GM19043 (cell line): ENCODE results near the gene RAB44.
A peak's percentile ranks its signal among the peaks of the same experiment; 100 is the strongest.
"Not testable (repeated sequence)": the region's sequence is repeated elsewhere in the genome, so short reads cannot be mapped to it uniquely, and the experiment has no call there.

Experiments used
- ATAC-seq: cut with Tn5 transposase; IDR thresholded peaks from one replicate; pipeline ENCODE4 v1.9.1; 2021; ENCODE audit warnings: low read depth; ENCODE audit not compliant: unreplicated experiment

The RAB44 gene

GRCh38 chr6:36697481-36697903, at the start of gene RAB44:
TSS of gene RAB44 (plus strand) at chr6:36697826. CDS start at chr6:36704236, 6,410 bp downstream.
- no peak for ATAC-seq

- ATAC-seq = no peak
These were observed 48.5 kb upstream of the RAB44 start for GRCh38 chr6:36649086-36649485.

GRCh38 chr6:36649701-36650484, 47.7 kb upstream of the RAB44 start:
- no peak for ATAC-seq

GRCh38 chr6:36650848-36651478, 46.7 kb upstream of the RAB44 start:
- ATAC-seq = peak; percentile 71

GRCh38 chr6:36651659-36652379, 45.8 kb upstream of the RAB44 start:
- ATAC-seq = no peak

GRCh38 chr6:36654469-36654868, 43.2 kb upstream of the RAB44 start:
- ATAC-seq = not testable (repeated sequence)

GRCh38 chr6:36655085-36655724, 42.4 kb upstream of the RAB44 start:
- ATAC-seq = no peak

- no peak for ATAC-seq
These were observed 41.2 kb upstream of the RAB44 start for GRCh38 chr6:36656441-36656840.

- no peak for ATAC-seq
These were observed 40.4 kb upstream of the RAB44 start for GRCh38 chr6:36657271-36657670.

- no peak for ATAC-seq
These were observed 39.6 kb upstream of the RAB44 start for GRCh38 chr6:36657942-36658544.

- no peak for ATAC-seq
These were observed 38.4 kb upstream of the RAB44 start for GRCh38 chr6:36659271-36659670.

GRCh38 chr6:36660771-36661471, 36.7 kb upstream of the RAB44 start:
- no peak for ATAC-seq

GRCh38 chr6:36662380-36662779, 35.2 kb upstream of the RAB44 start:
- ATAC-seq = no peak

- ATAC-seq = no peak
These were observed 34.8 kb upstream of the RAB44 start for GRCh38 chr6:36662827-36663256.

- ATAC-seq = no peak
These were observed 33.9 kb upstream of the RAB44 start for GRCh38 chr6:36663504-36664446.

- no peak for ATAC-seq
These were observed 32.4 kb upstream of the RAB44 start for GRCh38 chr6:36665180-36665579.

- ATAC-seq = no peak
These were observed 31.3 kb upstream of the RAB44 start for GRCh38 chr6:36666287-36666686.

- ATAC-seq = peak; percentile 64
These were observed 30.6 kb upstream of the RAB44 start for GRCh38 chr6:36666826-36667591.
